GM12878 (cell line): ENCODE data around the gene TMBIM6. TPM values are rescaled to one million over a fixed set of nuclear protein-coding genes. Genes with fewer than 3 reads are reported as not detected.

Experiments used
- ATAC-seq: fragments of 200-7000 bp; cut with Tn5 transposase; 3 replicates; pipeline ENCODE4 v1.9.1; 2020; ENCODE audit warnings: mild to moderate bottlenecking, moderate library complexity
- BruUV-seq: library from RNA; stranded (reverse); fragments of 400-500 nt; replicated peaks from 2 replicates; lab custom pipeline; 2021; lab: Mats Ljungman, UMichigan
- CTCF ChIA-PET: fragments of 300-600 bp; sonication (Branson Sonifier 250); formaldehyde crosslinking; extraction: SDS; loops from one replicate; lab custom pipeline; 2021; ENCODE audit warnings: inconsistent platforms; lab: Yijun Ruan, JAX
- POLR2A ChIA-PET: fragments of 350-600 bp; formaldehyde crosslinking; extraction: SDS; loops from one replicate; lab custom pipeline; 2021; ENCODE audit warnings: inconsistent platforms; lab: Charles Lee
- RAD21 ChIA-PET: fragments of 300-600 bp; sonication (Branson Sonifier 250); formaldehyde crosslinking; loops from one replicate; lab custom pipeline; 2023; ENCODE audit warnings: antibody characterized with exemption; ENCODE audit not compliant: unreplicated experiment; lab: Charles Lee
- SMC1A ChIA-PET: fragments of 300-600 bp; sonication (Branson Sonifier 250); formaldehyde crosslinking; loops from one replicate; lab custom pipeline; 2023; ENCODE audit not compliant: unreplicated experiment, uncharacterized antibody; lab: Charles Lee
- DNase-seq: peaks from one replicate; pipeline ENCODE4 v3.0.0-alpha.2; 2011; ENCODE audit warnings: low read depth, low spot score
- FAIRE-seq: peaks from 3 replicates; lab custom pipeline; 2011; peaks lifted over from hg19 to GRCh38; lab: Jason Lieb, UNC
- H2AFZ ChIP-seq: 2 replicates; pipeline ENCODE4 v1.6.0; 2011; ENCODE audit warnings: low read depth, low read length, control low read depth; ENCODE audit not compliant: control insufficient read depth
- H3K27ac ChIP-seq: 2 replicates; pipeline ENCODE4 v1.5.1; 2011; ENCODE audit warnings: control low read depth; ENCODE audit not compliant: control insufficient read depth, insufficient read depth
- H3K27me3 ChIP-seq, 2 experiments: replicated peaks in 1 of 2; 2 replicates each; pipeline versions ENCODE4 v1.6.0 to v1.6.1; 2011; ENCODE audit warnings: low read length in 1 of 2; ENCODE audit not compliant: control insufficient read depth in 2 of 2, insufficient read depth in 2 of 2
- H3K36me3 ChIP-seq, 2 experiments: 2 replicates each; pipeline ENCODE4 v1.5.1; 2011; ENCODE audit warnings: low read length in 1 of 2; ENCODE audit not compliant: control insufficient read depth in 2 of 2, insufficient read depth in 2 of 2
- H3K4me1 ChIP-seq: 2 replicates; pipeline ENCODE4 v1.6.1; 2011; ENCODE audit warnings: mild to moderate bottlenecking, low read length, moderate library complexity, mixed read lengths; ENCODE audit not compliant: control insufficient read depth, insufficient read depth
- H3K4me2 ChIP-seq: 2 replicates; pipeline ENCODE4 v1.6.0; 2011; ENCODE audit warnings: control low read depth; ENCODE audit not compliant: control insufficient read depth, insufficient read depth
- H3K4me3 ChIP-seq: fragments of 200-600 bp; sonication (generic); 2 replicates; pipeline ENCODE4 v1.5.1; 2016
- H3K79me2 ChIP-seq: 2 replicates; pipeline ENCODE4 v1.6.0; 2011; ENCODE audit warnings: low read length; ENCODE audit not compliant: control insufficient read depth, insufficient read depth
- H3K9ac ChIP-seq: 2 replicates; pipeline ENCODE4 v1.8.0; 2011; ENCODE audit warnings: low read length, control low read depth, mixed read lengths; ENCODE audit not compliant: control insufficient read depth, insufficient read depth
- H3K9me3 ChIP-seq: replicated peaks from 3 replicates; pipeline ENCODE4 v1.5.1; 2011; ENCODE audit warnings: mild to moderate bottlenecking, low read length; ENCODE audit not compliant: control insufficient read depth, insufficient read depth
- H4K20me1 ChIP-seq: 2 replicates; pipeline ENCODE4 v1.6.0; 2011; ENCODE audit not compliant: control insufficient read depth, insufficient read depth
- CHD1 ChIP-seq: IDR thresholded peaks from 2 replicates; pipeline ENCODE4 v1.6.1; 2012; ENCODE audit warnings: low read depth, low read length, improper control_type of control experiment
- DPF2 ChIP-seq: fragments of 450-650 bp; IDR thresholded peaks from 2 replicates; pipeline ENCODE4 v1.6.1; 2017; ENCODE audit warnings: mild to moderate bottlenecking
- FOS ChIP-seq: IDR thresholded peaks from 3 replicates; pipeline ENCODE4 v1.6.1; 2011; ENCODE audit warnings: borderline replicate concordance; ENCODE audit not compliant: insufficient read length; ENCODE audit errors: extremely low read depth
- GATAD2B ChIP-seq: fragments of 450-650 bp; conservative IDR thresholded peaks from 2 replicates; pipeline ENCODE4 v1.6.1; 2017; ENCODE audit warnings: low read depth, mild to moderate bottlenecking, moderate library complexity
- HCFC1 ChIP-seq: fragments of 150-350 bp; IDR thresholded peaks from 2 replicates; pipeline ENCODE4 v1.6.1; 2014; ENCODE audit warnings: low read length
- JUNB ChIP-seq: IDR thresholded peaks from 2 replicates; pipeline ENCODE4 v1.6.1; 2016; ENCODE audit warnings: antibody characterized with exemption, mild to moderate bottlenecking
- MTA2 ChIP-seq: fragments of 450-650 bp; IDR thresholded peaks from 2 replicates; pipeline ENCODE4 v1.6.1; 2016; ENCODE audit warnings: low read depth, mild to moderate bottlenecking, moderate library complexity
- POLR2AphosphoS5 ChIP-seq: IDR thresholded peaks from 2 replicates; pipeline ENCODE4 v1.6.1; 2011; ENCODE audit warnings: mild to moderate bottlenecking, low read length, inconsistent platforms
- SMARCA5 ChIP-seq: fragments of 450-650 bp; IDR thresholded peaks from 2 replicates; pipeline ENCODE4 v1.6.1; 2017; ENCODE audit warnings: mild to moderate bottlenecking
- SP1 ChIP-seq: IDR thresholded peaks from one replicate; pipeline ENCODE4 v1.6.1; 2011; ENCODE audit warnings: low read depth, low read length
- STAT1 ChIP-seq: fragments of 450-650 bp; conservative IDR thresholded peaks from 2 replicates; pipeline ENCODE4 v1.6.1; 2014; ENCODE audit warnings: antibody characterized with exemption, mild to moderate bottlenecking
- SUZ12 ChIP-seq: fragments of 200-600 bp; sonication (generic); IDR thresholded peaks from one replicate; pipeline ENCODE4 v1.6.1; 2018; ENCODE audit warnings: antibody characterized with exemption, mild to moderate bottlenecking; ENCODE audit not compliant: unreplicated experiment
- WGBS: methylation state at CpG from one replicate; pipeline ENCODE4 v1.1.6; 2016; ENCODE audit warnings: low lambda C conversion rate; ENCODE audit not compliant: insufficient replicate concordance, insufficient coverage; ENCODE audit errors: missing lambda C conversion rate; 5-methylcytosine and 5-hydroxymethylcytosine counted together
- in situ Hi-C: fragments of 300-500 bp; cut with MboI; formaldehyde crosslinking; loops from 9 replicates; pipeline ENCODE4 v1.14.3; 2018; ENCODE audit warnings: mixed read lengths
- intact Hi-C: fragments of 100-400 bp; cut with micrococcal nuclease; formaldehyde crosslinking; loops from one replicate; pipeline ENCODE4 v1.14.2; 2022; ENCODE audit not compliant: unreplicated experiment
- polyA plus RNA-seq, 11 experiments: library from polyadenylated mRNA; depleted of rRNA in 4 of 11; unstranded in 6 of 11; stranded (reverse) in 5 of 11; fragments of >200 nt; fragmentation: Nextera tagmentation in 4 of 11; fragmentation: Illumina TruSeq in 1 of 11; extraction: Ambion mirVana in 4 of 11; extraction: Trizol in 1 of 11; gene quantifications; 1 replicate in 1 of 11; 2 replicates in 10 of 11; pipeline versions ENCODE4 v1.2.1 to v1.2.3, GENCODE V29; 2011 to 2016; ENCODE audit warnings: inconsistent platforms in 2 of 11, missing spikeins in 2 of 11, low read depth in 1 of 11
- total RNA-seq, 4 experiments: library from RNA; depleted of rRNA in 3 of 4; stranded (reverse); fragments of >200 nt in 3 of 4; fragmentation: Illumina TruSeq in 1 of 4; extraction: Trizol in 1 of 4; gene quantifications; 2 replicates each; pipeline versions ENCODE4 v1.2.1 to v1.2.3, GENCODE V29; 2013 to 2021
- TF ChIP-seq, protein P1 (sequence below): fragments of 450-650 bp; IDR thresholded peaks from 2 replicates; pipeline ENCODE4 v1.6.1; 2017; ENCODE audit warnings: mild to moderate bottlenecking, moderate library complexity
- TF ChIP-seq, protein P2 (sequence below): fragments of 450-650 bp; IDR thresholded peaks from 2 replicates; pipeline ENCODE4 v1.6.1; 2017; ENCODE audit warnings: low read depth, mild to moderate bottlenecking, moderate library complexity
- TF ChIP-seq, protein P3 (sequence below): IDR thresholded peaks from 2 replicates; pipeline ENCODE4 v1.6.1; 2011; ENCODE audit warnings: mild to moderate bottlenecking, low read depth, low read length, moderate library complexity; ENCODE audit not compliant: insufficient replicate concordance

TMBIM6 gene
- total and polyA plus RNA-seq, 10 of the 15 experiments (the other 5 are each of a cell fraction or from before 2014, with no cell fraction given): 224 to 1,192 (median 379) TPM

DNA sequence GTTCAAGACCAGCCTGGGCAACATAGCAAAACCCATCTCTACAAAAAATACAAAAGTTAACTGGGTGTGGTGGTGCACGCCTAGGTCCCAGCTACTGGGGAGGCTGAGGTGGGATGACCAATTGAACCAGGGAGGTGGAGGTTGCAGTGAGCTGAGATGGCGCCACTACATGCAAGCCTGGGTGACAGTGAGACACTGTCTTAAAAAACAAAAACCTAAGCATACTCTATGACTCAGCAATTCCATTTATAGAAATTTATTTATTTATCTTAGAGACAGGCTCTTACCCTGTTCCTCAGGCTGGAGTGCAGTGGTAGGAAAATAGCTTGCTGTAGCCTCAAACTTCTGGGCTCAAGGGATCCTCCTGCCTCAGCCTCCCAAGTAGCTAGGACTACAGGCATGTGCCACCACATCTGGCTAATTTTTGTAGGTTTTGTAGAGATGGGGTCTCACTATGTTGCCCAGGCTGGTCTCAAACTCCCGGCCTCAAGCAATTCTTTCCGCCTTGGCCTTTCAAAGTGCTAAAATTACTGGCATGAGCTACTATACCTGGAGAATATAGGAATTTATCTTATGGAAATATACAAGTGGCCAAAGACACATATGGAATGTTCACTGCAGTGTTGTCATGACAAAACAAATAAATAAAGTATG is 43.5 kb downstream of the TMBIM6 start:
- Histone ChIP-seq H3K36me3 (no peaks in the 10 kb centered on the region), H3K27me3 (no peaks in the 10 kb centered on the region; a peak in 1 of 4 replicates), H3K4me1 (no peaks in the 10 kb centered on the region), H3K4me3 (no peak overlapping the region), H3K4me2 (no peak overlapping the region), H4K20me1 (no peaks in the 10 kb centered on the region), H3K27ac (no peak overlapping the region), H2AFZ (no peak overlapping the region), H3K9ac (no peak overlapping the region), H3K79me2 (no peaks in the 10 kb centered on the region)
- ChIA-PET SMC1A (interaction anchor here (0.6 to 4.6 kb wide), 2 partner anchors 55 to 451 kb away, joined by 3 to 26 read pairs; no protein-coding TSS in a partner anchor), CTCF (interaction anchor here (0.6 to 1.8 kb wide), 3 partner anchors 8 to 55 kb away, joined by 3 to 5 read pairs (median 4); no protein-coding TSS in a partner anchor), POLR2A (no interaction called here)
- WGBS: 78% methylated on average over 4 of the region's 4 CpGs
- intact Hi-C loops (no loop called here), in situ Hi-C loops (no loop called here)
- DNase-seq: no peak
- no peak for ATAC-seq
- no TSS peak for BruUV-seq
- no peak for TF ChIP-seq DPF2
- TF ChIP-seq MTA2: no peak
- TF ChIP-seq, protein P1, sequence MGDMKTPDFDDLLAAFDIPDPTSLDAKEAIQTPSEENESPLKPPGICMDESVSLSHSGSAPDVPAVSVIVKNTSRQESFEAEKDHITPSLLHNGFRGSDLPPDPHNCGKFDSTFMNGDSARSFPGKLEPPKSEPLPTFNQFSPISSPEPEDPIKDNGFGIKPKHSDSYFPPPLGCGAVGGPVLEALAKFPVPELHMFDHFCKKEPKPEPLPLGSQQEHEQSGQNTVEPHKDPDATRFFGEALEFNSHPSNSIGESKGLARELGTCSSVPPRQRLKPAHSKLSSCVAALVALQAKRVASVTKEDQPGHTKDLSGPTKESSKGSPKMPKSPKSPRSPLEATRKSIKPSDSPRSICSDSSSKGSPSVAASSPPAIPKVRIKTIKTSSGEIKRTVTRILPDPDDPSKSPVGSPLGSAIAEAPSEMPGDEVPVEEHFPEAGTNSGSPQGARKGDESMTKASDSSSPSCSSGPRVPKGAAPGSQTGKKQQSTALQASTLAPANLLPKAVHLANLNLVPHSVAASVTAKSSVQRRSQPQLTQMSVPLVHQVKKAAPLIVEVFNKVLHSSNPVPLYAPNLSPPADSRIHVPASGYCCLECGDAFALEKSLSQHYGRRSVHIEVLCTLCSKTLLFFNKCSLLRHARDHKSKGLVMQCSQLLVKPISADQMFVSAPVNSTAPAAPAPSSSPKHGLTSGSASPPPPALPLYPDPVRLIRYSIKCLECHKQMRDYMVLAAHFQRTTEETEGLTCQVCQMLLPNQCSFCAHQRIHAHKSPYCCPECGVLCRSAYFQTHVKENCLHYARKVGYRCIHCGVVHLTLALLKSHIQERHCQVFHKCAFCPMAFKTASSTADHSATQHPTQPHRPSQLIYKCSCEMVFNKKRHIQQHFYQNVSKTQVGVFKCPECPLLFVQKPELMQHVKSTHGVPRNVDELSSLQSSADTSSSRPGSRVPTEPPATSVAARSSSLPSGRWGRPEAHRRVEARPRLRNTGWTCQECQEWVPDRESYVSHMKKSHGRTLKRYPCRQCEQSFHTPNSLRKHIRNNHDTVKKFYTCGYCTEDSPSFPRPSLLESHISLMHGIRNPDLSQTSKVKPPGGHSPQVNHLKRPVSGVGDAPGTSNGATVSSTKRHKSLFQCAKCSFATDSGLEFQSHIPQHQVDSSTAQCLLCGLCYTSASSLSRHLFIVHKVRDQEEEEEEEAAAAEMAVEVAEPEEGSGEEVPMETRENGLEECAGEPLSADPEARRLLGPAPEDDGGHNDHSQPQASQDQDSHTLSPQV: no peak
- no peak for TF ChIP-seq FOS
- no peak for TF ChIP-seq HCFC1
- no peak for TF ChIP-seq SP1
- TF ChIP-seq, protein P2, sequence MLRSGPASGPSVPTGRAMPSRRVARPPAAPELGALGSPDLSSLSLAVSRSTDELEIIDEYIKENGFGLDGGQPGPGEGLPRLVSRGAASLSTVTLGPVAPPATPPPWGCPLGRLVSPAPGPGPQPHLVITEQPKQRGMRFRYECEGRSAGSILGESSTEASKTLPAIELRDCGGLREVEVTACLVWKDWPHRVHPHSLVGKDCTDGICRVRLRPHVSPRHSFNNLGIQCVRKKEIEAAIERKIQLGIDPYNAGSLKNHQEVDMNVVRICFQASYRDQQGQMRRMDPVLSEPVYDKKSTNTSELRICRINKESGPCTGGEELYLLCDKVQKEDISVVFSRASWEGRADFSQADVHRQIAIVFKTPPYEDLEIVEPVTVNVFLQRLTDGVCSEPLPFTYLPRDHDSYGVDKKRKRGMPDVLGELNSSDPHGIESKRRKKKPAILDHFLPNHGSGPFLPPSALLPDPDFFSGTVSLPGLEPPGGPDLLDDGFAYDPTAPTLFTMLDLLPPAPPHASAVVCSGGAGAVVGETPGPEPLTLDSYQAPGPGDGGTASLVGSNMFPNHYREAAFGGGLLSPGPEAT: no peak
- TF ChIP-seq POLR2AphosphoS5: no peak
- no peak for TF ChIP-seq SUZ12
- TF ChIP-seq CHD1: no peak
- no peak for TF ChIP-seq SMARCA5
- TF ChIP-seq GATAD2B: no peak
- TF ChIP-seq STAT1: no peak
- TF ChIP-seq JUNB: no peak
- TF ChIP-seq, protein P3, sequence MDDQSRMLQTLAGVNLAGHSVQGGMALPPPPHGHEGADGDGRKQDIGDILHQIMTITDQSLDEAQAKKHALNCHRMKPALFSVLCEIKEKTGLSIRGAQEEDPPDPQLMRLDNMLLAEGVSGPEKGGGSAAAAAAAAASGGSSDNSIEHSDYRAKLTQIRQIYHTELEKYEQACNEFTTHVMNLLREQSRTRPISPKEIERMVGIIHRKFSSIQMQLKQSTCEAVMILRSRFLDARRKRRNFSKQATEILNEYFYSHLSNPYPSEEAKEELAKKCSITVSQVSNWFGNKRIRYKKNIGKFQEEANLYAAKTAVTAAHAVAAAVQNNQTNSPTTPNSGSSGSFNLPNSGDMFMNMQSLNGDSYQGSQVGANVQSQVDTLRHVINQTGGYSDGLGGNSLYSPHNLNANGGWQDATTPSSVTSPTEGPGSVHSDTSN: no peak
- TF ChIP-seq, all 136 proteins: peak for 0
- H3K9me3 ChIP-seq: no peaks in the 10 kb centered on the region; the same call in 2 of the 3 replicates
- RAD21 ChIA-PET: interaction anchor here (1.0 to 2.0 kb wide), 2 partner anchors 44 to 54 kb away, joined by 3 to 7 read pairs; no protein-coding TSS in a partner anchor
- FAIRE-seq: no peak
